DOHH2 (cell line): ENCODE data around the gene EAF1.

Experiments used
- EZH2phosphoT487 ChIP-seq: fragments of 200-600 bp; sonication (generic); IDR thresholded peaks from 2 replicates; pipeline ENCODE4 v1.6.1; 2017; ENCODE audit warnings: borderline replicate concordance, mild to moderate bottlenecking, antibody characterized with exemption, low read length, moderate library complexity, mixed read lengths
- TF ChIP-seq, protein P1 (sequence below): fragments of 200-600 bp; sonication (generic); IDR thresholded peaks from one replicate; pipeline ENCODE4 v1.5.1; 2014; ENCODE audit warnings: antibody characterized with exemption, mild to moderate bottlenecking, low read depth, low read length; ENCODE audit not compliant: poor library complexity, severe bottlenecking

DNA sequence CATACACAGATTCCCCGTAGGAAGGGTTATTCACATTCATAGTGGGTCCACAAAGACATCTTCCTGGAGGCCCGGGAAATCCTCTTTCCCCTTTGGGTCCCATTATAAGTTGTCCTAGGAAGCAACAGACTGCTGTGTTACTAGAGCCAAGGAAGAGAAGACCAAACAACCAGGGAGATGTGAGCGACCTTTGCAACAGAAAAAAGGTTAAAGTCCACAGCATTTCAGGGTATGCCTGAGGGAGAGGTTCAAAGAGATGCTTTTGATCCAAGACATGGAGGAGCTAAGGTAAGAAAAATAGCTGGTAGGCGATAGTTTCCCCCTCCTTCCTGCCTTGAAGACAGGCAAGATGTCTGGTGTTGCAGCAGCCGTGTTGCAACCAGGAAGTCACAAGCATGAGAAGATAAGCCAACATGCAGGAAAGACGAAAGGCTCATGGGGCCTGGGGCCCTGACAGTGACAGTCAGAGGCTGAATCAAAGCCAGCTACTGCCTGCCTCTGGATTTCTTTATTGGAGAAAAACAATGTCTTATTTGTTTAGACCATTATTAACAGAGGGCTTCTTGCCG is 30.9 kb downstream of the EAF1 start:
- TF ChIP-seq, protein P1, sequence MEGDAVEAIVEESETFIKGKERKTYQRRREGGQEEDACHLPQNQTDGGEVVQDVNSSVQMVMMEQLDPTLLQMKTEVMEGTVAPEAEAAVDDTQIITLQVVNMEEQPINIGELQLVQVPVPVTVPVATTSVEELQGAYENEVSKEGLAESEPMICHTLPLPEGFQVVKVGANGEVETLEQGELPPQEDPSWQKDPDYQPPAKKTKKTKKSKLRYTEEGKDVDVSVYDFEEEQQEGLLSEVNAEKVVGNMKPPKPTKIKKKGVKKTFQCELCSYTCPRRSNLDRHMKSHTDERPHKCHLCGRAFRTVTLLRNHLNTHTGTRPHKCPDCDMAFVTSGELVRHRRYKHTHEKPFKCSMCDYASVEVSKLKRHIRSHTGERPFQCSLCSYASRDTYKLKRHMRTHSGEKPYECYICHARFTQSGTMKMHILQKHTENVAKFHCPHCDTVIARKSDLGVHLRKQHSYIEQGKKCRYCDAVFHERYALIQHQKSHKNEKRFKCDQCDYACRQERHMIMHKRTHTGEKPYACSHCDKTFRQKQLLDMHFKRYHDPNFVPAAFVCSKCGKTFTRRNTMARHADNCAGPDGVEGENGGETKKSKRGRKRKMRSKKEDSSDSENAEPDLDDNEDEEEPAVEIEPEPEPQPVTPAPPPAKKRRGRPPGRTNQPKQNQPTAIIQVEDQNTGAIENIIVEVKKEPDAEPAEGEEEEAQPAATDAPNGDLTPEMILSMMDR, result no peak
- TF ChIP-seq EZH2phosphoT487, result no peak
